ENCODE measurements around the gene UBD.

The UBD gene

GRCh38 chr6:29553268-29554057 lies 6.1 kb downstream of the UBD start:
- H3K4me3 ChIP-seq (ENCODE audit: low read depth, low read length) = no peak overlapping the region
- in situ Hi-C loops (cut with HindIII; ENCODE audit: low sequenced_read_pairs) = no loop called here
- TF ChIP-seq, protein P1, sequence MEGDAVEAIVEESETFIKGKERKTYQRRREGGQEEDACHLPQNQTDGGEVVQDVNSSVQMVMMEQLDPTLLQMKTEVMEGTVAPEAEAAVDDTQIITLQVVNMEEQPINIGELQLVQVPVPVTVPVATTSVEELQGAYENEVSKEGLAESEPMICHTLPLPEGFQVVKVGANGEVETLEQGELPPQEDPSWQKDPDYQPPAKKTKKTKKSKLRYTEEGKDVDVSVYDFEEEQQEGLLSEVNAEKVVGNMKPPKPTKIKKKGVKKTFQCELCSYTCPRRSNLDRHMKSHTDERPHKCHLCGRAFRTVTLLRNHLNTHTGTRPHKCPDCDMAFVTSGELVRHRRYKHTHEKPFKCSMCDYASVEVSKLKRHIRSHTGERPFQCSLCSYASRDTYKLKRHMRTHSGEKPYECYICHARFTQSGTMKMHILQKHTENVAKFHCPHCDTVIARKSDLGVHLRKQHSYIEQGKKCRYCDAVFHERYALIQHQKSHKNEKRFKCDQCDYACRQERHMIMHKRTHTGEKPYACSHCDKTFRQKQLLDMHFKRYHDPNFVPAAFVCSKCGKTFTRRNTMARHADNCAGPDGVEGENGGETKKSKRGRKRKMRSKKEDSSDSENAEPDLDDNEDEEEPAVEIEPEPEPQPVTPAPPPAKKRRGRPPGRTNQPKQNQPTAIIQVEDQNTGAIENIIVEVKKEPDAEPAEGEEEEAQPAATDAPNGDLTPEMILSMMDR (IDR thresholded peaks at IDR 0.05; ENCODE audit: low read depth, low read length, missing control alignments) = no peak
- DNase-seq (ENCODE audit: low read depth) = no peak

- TF ChIP-seq, protein P1 (IDR thresholded peaks at IDR 0.05; ENCODE audit: low read depth, low read length, missing control alignments) = no peak
- in situ Hi-C loops (cut with HindIII; ENCODE audit: low sequenced_read_pairs) = no loop called here
- DNase-seq (ENCODE audit: low read depth) = peak; percentile 36
- no peak overlapping the region for H3K4me3 ChIP-seq (ENCODE audit: low read depth, low read length)
Observed at GRCh38 chr6:29552512-29553051, 7.0 kb downstream of the UBD start.

DNA sequence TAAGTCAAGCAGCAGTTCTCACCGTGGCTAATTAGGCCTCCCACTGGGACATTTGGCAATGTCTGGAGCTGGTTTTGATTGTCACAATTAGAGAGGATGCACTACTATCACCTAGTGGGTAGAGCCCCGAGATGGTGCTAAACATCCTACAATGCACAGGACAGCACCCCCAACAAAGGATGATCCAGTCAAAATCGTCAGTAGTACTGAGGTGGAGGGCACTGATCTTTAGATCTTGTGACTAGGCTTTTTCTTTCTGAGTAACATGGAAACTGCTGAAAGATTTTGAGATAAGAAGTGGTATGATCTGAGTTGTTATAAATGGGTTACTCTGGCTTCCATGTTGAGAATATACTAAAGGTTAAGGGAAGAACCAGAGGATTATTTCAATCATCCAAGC lies 12.0 kb downstream of the UBD start:
- H3K4me3 ChIP-seq (ENCODE audit: low read depth, low read length) = no peak overlapping the region
- TF ChIP-seq, protein P1 (IDR thresholded peaks at IDR 0.05; ENCODE audit: low read depth, low read length, missing control alignments) = no peak
- DNase-seq (ENCODE audit: low read depth) = no peak
- in situ Hi-C loops (cut with HindIII; ENCODE audit: low sequenced_read_pairs) = no loop called here

- no peak for DNase-seq (ENCODE audit: low read depth)
- in situ Hi-C loops (cut with HindIII; ENCODE audit: low sequenced_read_pairs) = no loop called here
- TF ChIP-seq, protein P1 (IDR thresholded peaks at IDR 0.05; ENCODE audit: low read depth, low read length, missing control alignments) = no peak
- no peak overlapping the region for H3K4me3 ChIP-seq (ENCODE audit: low read depth, low read length)
Observed at GRCh38 chr6:29537714-29538403, 21.7 kb downstream of the UBD start.

GRCh38 chr6:29532320-29532951 lies 27.1 kb downstream of the UBD start:
- TF ChIP-seq, protein P1 (IDR thresholded peaks at IDR 0.05; ENCODE audit: low read depth, low read length, missing control alignments) = no peak
- no peak for DNase-seq (ENCODE audit: low read depth)
- H3K4me3 ChIP-seq (ENCODE audit: low read depth, low read length) = no peak overlapping the region
- in situ Hi-C loops (cut with HindIII; ENCODE audit: low sequenced_read_pairs) = no loop called here

GRCh38 chr6:29531668-29532067 lies 27.9 kb downstream of the UBD start:
- DNase-seq (ENCODE audit: low read depth) = no peak
- in situ Hi-C loops (cut with HindIII; ENCODE audit: low sequenced_read_pairs) = no loop called here

More at GRCh38 chr6:29531668-29532067, 27.9 kb downstream of the UBD start:
- H3K4me3 ChIP-seq (ENCODE audit: low read depth, low read length) = no peak overlapping the region
- TF ChIP-seq, protein P1 (IDR thresholded peaks at IDR 0.05; ENCODE audit: low read depth, low read length, missing control alignments) = no peak

Data from astrocyte of the cerebellum (primary cell).